PC-3 (cell line): Measurements from ENCODE around the gene PPIL1.

Experiments used
- CTCF ChIP-seq: fragments of 300-600 bp; sonication (generic); conservative IDR thresholded peaks from 2 replicates; pipeline ENCODE4 v1.5.1; 2017; ENCODE audit warnings: antibody characterized with exemption, low read depth, mild to moderate bottlenecking, low read length
- EZH2 ChIP-seq: fragments of 300-600 bp; sonication (generic); IDR thresholded peaks from one replicate; pipeline ENCODE4 v1.6.1; 2017; ENCODE audit warnings: antibody characterized with exemption, mild to moderate bottlenecking, low read length; ENCODE audit not compliant: unreplicated experiment
- EZH2phosphoT487 ChIP-seq: fragments of 300-600 bp; sonication (generic); IDR thresholded peaks from 2 replicates; pipeline ENCODE4 v1.6.1; 2018; ENCODE audit warnings: mild to moderate bottlenecking, antibody characterized with exemption, low read length, borderline replicate concordance

GRCh38 chr6:36857325-36857724, 17.3 kb downstream of the PPIL1 start:
- TF ChIP-seq EZH2phosphoT487 = no peak
- TF ChIP-seq CTCF = no peak
- no peak for TF ChIP-seq EZH2
